Spleen (tissue), 7 donors: ENCODE measurements around the gene SEC24B.

ENCODE experiments used
- POLR2A ChIP-seq, 3 donors: fragments of 450-650 bp; IDR thresholded peaks; one replicate each; pipeline ENCODE4 v1.5.1; 2017; ENCODE audit warnings: antibody characterized with exemption in 3 of 3, mild to moderate bottlenecking in 1 of 3
- POLR2AphosphoS5 ChIP-seq, 3 donors: sonication (generic); formaldehyde crosslinking; IDR thresholded peaks; one replicate each; pipeline ENCODE4 v1.5.1; 2017; ENCODE audit warnings: antibody characterized with exemption in 3 of 3
- TF ChIP-seq, protein P1 (sequence below), 11 experiments: fragments of 200-600 bp in 7 of 11; fragments of 450-650 bp in 4 of 11; sonication (generic) in 4 of 11; IDR thresholded peaks in 8 of 11; conservative IDR thresholded peaks in 3 of 11; 1 replicate in 7 of 11; 2 replicates in 4 of 11; pipeline versions ENCODE4 v1.4.0 to v1.8.0; 2016 to 2021; ENCODE audit warnings: antibody characterized with exemption in 11 of 11, inconsistent platforms in 4 of 11, mild to moderate bottlenecking in 1 of 11
- donor health status: DM: no; HTN: no; CAD: no; lungs with moderate emphysema.
- donor health status: DM: no; HTN: no; CAD: no.
- donor health status: DM: no; HTN: no; CAD: no.

DNA sequence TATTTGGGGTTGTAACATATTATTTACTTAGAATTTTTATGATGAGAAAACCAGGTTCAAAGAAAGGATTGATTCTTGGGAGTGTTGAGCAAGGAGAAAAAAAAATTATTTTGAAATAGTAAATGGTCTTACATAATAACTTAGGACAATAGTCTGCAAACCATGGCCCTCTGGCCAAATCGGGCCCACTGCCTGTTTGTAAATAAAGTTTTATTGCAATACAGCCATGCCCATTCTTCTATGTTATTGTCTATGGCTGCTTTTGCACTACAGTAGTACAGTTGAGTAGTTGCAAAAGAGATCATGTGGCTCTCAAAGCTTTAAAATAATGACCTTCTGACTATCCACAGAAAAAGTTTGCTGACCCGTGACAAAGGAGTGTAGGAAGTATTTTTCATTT, 63.3 kb downstream of the SEC24B start:
- TF ChIP-seq, protein P1, sequence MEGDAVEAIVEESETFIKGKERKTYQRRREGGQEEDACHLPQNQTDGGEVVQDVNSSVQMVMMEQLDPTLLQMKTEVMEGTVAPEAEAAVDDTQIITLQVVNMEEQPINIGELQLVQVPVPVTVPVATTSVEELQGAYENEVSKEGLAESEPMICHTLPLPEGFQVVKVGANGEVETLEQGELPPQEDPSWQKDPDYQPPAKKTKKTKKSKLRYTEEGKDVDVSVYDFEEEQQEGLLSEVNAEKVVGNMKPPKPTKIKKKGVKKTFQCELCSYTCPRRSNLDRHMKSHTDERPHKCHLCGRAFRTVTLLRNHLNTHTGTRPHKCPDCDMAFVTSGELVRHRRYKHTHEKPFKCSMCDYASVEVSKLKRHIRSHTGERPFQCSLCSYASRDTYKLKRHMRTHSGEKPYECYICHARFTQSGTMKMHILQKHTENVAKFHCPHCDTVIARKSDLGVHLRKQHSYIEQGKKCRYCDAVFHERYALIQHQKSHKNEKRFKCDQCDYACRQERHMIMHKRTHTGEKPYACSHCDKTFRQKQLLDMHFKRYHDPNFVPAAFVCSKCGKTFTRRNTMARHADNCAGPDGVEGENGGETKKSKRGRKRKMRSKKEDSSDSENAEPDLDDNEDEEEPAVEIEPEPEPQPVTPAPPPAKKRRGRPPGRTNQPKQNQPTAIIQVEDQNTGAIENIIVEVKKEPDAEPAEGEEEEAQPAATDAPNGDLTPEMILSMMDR (IDR thresholded peaks at IDR 0.05 in 8 of 11, conservative IDR thresholded peaks at IDR 0.05 in 3 of 11) = no peak
- no peak for TF ChIP-seq POLR2AphosphoS5 (IDR thresholded peaks at IDR 0.05)
- TF ChIP-seq POLR2A (IDR thresholded peaks at IDR 0.05) = no peak
